Stimulated activated CD4-positive, alpha-beta T cell treated with anti-CD3 and anti-CD28 coated beads, Interleukin-12 subunit alpha, Interleukin-12 subunit beta, amount 100 ng/mL, for 48 hours (primary cell): ENCODE results near the gene DGKI.

Experiments
- DNase-seq, 3 donors: peaks; one replicate each; pipeline ENCODE4 v3.0.0-alpha.2; 2020; ENCODE audit warnings: low read depth in 2 of 3, low spot score in 1 of 3

Gene DGKI

DNA sequence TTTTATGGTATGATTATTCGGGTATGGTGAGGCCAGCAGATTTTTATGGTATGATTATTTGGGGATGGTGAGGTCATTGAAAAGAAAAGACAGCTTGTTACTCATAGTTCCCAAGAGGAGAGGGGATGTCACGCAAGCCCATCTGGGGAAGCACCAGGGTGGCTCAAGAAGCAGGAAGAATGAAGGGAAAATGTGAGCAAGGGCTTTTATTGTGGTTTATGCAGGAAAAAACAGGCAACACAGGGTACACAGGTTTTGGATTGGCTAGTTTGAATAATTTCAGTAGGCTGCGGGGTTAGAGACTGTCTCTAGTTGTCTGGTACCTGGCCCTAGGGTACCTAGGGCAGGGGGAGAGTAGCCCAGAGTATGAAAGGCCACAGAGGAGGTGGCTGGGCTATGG lies 26.8 kb upstream of the DGKI start:
- DNase-seq = peak in 2 of 3 donors; percentile 30 to 41

DNA sequence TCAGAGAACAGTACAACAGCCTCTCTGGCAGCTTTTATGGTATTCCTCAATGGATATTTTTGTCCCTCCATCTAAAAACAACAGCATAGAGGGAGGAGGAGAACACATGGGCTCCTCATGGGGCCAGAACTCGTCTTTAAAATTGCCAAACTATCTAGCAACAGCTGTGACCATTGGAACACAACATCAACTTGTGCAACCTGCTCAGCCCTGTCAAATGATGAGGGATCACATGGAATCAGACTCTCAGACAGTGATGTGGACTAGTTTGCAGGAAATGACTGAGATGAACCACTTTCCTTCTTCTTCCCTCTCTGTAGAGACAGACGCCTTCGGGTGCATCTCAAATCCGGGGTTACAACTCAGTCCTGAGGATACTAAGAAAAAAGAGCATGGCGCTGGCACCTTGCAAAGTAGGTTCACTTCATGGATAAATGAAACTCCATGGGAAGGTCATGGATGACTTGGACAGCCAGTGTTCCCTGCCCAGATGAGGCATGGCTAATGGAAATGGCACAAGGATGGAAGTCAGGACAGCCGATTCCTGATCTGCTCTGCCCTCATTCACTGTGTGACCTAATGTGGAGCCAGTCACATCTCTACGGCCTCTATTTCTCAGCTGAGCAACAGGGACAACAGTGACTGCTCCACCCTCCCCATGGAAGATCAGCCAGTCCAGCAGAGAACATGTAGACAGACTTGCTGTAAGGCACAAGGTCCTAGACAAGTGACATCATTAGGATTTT lies 24.6 kb upstream of the DGKI start:
- DNase-seq = no peak

DNA sequence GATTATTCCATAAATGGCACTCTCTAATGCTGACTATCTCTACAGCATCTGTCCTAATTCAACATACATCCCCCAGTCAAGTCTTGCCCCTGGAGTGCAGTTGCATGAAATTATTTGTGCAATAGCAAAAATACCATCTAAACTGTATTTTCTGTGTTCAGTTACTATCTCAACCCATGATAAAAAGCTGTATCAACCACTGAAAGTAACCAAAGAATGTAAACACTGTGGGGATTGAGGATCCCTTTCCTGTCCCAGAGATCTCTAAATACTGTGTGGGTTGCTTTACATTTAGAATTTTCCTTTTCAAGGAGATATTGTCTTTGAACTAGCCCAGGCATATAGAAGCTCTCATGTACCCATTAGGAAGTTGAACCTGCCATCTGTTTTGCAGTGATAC lies 23.9 kb upstream of the DGKI start:
- no peak for DNase-seq

GRCh38 chr7:137870078-137870477 lies 23.3 kb upstream of the DGKI start:
- no peak for DNase-seq

GRCh38 chr7:137869260-137869659 lies 22.5 kb upstream of the DGKI start:
- DNase-seq = no peak

DNA sequence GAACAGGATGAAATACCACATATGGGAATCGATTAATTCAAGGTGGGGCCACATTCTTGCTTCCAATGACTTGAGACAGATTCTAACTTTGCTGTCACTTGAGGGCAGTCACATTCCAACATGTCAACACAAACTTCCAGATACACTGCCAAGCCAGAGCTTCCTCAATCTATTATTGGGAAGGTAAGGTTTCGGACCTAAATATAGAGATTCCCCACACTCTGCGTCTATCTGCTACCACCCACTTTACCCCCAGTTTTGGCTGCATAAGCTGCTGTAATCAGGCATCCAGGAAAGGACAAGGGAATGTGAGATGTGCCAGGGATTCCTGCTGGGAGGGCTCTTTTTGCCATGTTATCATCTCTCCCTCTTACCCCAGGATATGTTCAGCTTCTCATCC lies 20.5 kb upstream of the DGKI start:
- DNase-seq = no peak

DNA sequence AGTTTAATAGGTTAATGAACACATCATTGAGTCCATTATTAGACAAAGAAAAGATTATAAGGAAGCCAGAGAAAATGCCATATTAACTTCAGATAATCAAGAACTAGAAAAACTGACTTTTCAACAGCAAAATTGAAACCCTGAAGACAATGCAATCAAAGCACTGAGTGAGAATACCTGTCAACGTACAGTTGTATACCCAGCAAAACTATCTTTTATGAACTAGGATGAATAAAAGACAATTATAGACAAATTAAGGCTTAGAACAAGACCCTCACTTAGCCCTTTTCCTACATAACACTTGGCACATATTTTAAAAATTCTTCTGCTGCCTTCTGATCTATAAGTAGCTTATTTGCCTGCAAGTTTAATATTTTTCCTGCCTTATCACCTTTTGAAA lies 19.0 kb upstream of the DGKI start:
- DNase-seq = no peak

DNA sequence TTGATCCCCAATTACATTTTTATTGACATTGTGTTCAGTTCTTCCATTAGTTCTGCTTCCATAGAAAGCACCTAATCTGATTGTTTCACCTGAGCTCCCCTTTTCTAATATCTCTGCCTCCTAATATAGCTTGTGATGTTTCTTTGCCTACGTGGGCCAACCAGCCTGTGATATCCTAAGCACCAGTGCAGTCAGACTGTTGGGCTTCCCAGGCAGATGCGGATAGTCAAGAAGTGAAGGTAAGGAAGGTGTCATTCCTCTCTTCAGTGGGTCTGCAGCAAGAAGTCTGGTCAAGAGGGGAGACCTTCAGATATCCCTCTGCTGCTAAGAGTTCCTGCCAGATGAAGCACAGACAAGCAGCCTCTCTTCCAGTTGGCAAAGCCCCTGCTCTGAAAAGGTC lies 16.2 kb upstream of the DGKI start:
- no peak for DNase-seq

- no peak for DNase-seq
These were observed 15.6 kb upstream of the DGKI start for GRCh38 chr7:137862358-137862757.

- DNase-seq = no peak
These were observed 13.8 kb upstream of the DGKI start for GRCh38 chr7:137860542-137860941.

GRCh38 chr7:137853053-137853452 lies 6.3 kb upstream of the DGKI start:
- no peak for DNase-seq

- no peak for DNase-seq
These were observed 5.3 kb upstream of the DGKI start for GRCh38 chr7:137852108-137852507.

- no peak for DNase-seq
These were observed 4.5 kb upstream of the DGKI start for GRCh38 chr7:137850972-137851945.

- no peak for DNase-seq
These were observed 3.8 kb upstream of the DGKI start for GRCh38 chr7:137850571-137850970.

DNA sequence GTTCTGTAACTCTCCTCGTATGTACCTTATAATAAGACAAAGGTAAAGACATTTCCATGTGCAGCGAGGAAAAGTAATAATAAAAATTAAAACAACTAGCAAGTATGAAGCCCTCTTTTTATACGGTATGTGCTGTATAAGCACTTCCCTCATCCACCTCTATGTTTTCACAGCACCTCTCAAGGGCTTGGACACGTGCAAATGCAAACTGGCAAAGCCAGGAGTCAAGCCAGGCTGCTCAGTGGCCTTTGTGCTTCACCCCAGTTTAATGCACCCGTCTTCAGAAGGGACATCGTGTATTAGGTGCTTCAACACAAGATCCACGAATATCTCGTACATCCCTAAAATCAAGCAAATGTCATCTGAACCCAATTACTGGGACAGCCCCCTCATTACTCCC lies 1.3 kb upstream of the DGKI start:
- no peak for DNase-seq

GRCh38 chr7:137847568-137848050 lies 835 bp upstream of the DGKI start:
- no peak for DNase-seq

DNA sequence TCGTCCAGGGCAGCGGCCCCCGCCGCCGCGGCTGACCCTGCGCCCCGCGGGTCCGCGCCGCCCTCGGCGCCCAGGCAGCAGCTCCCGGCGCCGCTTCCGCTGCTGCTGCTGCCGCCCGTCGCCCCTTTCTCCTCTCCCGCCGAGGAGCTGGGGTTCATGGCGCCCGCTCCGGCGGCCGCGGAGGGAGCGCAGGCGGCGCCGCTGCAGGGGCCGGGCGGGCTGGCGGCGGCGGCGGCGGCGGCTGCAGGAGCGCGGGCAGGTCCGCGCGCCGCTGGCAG lies 286 bp downstream of the DGKI start:
- no peak for DNase-seq

GRCh38 chr7:137844677-137845425 lies 1.9 kb downstream of the DGKI start:
- no peak for DNase-seq

DNA sequence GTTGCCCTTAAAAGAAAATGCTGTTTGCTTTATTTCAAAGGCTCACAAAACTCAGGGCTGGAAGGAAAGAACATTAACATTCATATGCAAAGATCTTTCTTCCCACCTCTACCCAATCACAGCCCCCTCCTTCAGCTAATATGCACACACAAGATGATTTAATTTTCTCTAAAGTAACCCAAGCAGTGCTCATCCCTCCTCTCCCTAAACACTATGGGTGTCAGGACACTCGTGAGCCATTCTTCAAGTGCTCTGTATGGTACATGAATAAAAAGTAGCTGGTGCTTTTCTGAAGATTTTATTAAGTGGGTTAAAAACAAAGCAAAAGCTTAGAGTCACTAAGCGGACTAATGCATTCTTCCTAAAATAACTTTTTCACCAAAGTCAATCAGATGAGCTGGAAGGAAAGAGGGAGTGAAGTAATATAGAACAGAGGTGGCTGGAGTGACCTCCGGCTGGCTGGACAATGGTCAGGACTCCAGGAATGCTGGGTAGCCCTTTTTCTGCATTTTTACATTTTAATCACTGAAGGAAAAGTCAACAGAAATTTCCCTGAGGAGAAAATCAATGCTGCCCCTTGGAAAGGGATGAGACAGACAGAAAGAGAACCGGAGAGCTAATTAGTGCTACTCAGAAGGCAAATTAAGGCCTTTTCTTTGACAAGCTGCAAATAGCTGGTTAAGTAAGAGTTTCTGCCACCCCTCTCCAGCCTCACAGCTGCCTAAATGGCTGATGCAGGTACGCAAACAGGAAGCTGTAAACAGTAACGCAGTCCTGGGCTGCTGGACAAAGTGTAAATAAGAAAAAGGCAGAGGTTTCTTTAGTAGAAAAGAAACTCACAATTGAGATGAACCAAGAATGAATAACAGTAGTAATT lies 6.6 kb downstream of the DGKI start:
- DNase-seq = no peak

GRCh38 chr7:137838706-137839315 lies 8.0 kb downstream of the DGKI start:
- DNase-seq = no peak
